H1 (cell line): Measurements from ENCODE around the gene DGCR8. TPM values are rescaled to one million over a fixed set of nuclear protein-coding genes. Genes with fewer than 3 reads are reported as not detected.

Experiments used
- CTCF ChIA-PET: fragments of 300-600 bp; sonication (Branson Sonifier 250); formaldehyde crosslinking; loops from one replicate; lab custom pipeline; 2021; ENCODE audit not compliant: partially characterized antibody; lab: Charles Lee
- POLR2A ChIA-PET: fragments of 300-600 bp; sonication (Branson Sonifier 250); formaldehyde crosslinking; loops from one replicate; lab custom pipeline; 2021; ENCODE audit warnings: inconsistent platforms; ENCODE audit not compliant: partially characterized antibody; lab: Charles Lee
- DNase-seq, 2 experiments: peaks; one replicate each; pipeline versions ENCODE4 v3.0.0 to v3.0.0-alpha.2; 2010 to 2022; ENCODE audit warnings: low spot score in 2 of 2, low read depth in 1 of 2, mixed read lengths in 1 of 2
- FAIRE-seq: peaks from 2 replicates; lab custom pipeline; 2011; peaks lifted over from hg19 to GRCh38; lab: Jason Lieb, UNC
- H2AFZ ChIP-seq: 2 replicates; pipeline ENCODE4 v1.8.1; 2012; ENCODE audit warnings: low read length, inconsistent platforms
- H2AK5ac ChIP-seq: 2 replicates; pipeline ENCODE4 v1.6.1; 2013; ENCODE audit warnings: low read depth, low read length
- H2BK120ac ChIP-seq: replicated peaks from 2 replicates; pipeline ENCODE3; 2013; ENCODE audit warnings: low read depth, low read length, inconsistent platforms
- H2BK12ac ChIP-seq: 2 replicates; pipeline ENCODE4 v1.6.1; 2013; ENCODE audit warnings: low read depth, low read length
- H2BK15ac ChIP-seq: 2 replicates; pipeline ENCODE4 v1.6.1; 2013; ENCODE audit warnings: low read length
- H2BK20ac ChIP-seq: 2 replicates; pipeline ENCODE4 v1.6.1; 2013; ENCODE audit warnings: low read length
- H2BK5ac ChIP-seq: 2 replicates; pipeline ENCODE4 v1.6.1; 2013; ENCODE audit warnings: low read depth, low read length
- H3K14ac ChIP-seq: 2 replicates; pipeline ENCODE4 v1.6.1; 2013; ENCODE audit warnings: inconsistent platforms; ENCODE audit not compliant: insufficient read length
- H3K18ac ChIP-seq: 2 replicates; pipeline ENCODE4 v1.6.1; 2013; ENCODE audit warnings: low read length; ENCODE audit errors: extremely low read depth
- H3K23ac ChIP-seq: 2 replicates; pipeline ENCODE4 v1.6.1; 2013; ENCODE audit warnings: inconsistent platforms; ENCODE audit not compliant: insufficient read length
- H3K23me2 ChIP-seq: 2 replicates; pipeline ENCODE4 v1.6.1; 2013; ENCODE audit warnings: low read depth, low read length
- H3K27ac ChIP-seq: 2 replicates; pipeline ENCODE4 v1.6.1; 2011; ENCODE audit warnings: low read depth, low read length, inconsistent platforms
- H3K27me3 ChIP-seq, 4 experiments: replicated peaks in 1 of 4; 1 replicate in 1 of 4; 2 replicates in 3 of 4; pipeline versions ENCODE4 v1.6.1 to v1.8.1; 2011 to 2013; ENCODE audit warnings: low read length in 3 of 4, mild to moderate bottlenecking in 3 of 4, inconsistent platforms in 2 of 4, mixed read lengths in 2 of 4, moderate library complexity in 1 of 4; ENCODE audit not compliant: control insufficient read depth in 3 of 4, insufficient read depth in 3 of 4; ENCODE audit errors: extremely low read depth in 1 of 4
- H3K36me3 ChIP-seq, 4 experiments: 2 replicates each; pipeline versions ENCODE4 v1.6.1 to v1.8.1; 2011 to 2013; ENCODE audit warnings: mild to moderate bottlenecking in 4 of 4, low read length in 3 of 4, moderate library complexity in 2 of 4, control low read depth in 1 of 4, inconsistent platforms in 1 of 4; ENCODE audit not compliant: insufficient read depth in 4 of 4, control insufficient read depth in 2 of 4
- H3K4ac ChIP-seq: replicated peaks from 2 replicates; pipeline ENCODE3; 2013; ENCODE audit warnings: low read length, low read depth, mixed read lengths, inconsistent platforms; ENCODE audit not compliant: insufficient read length
- H3K4me1 ChIP-seq, 4 experiments: replicated peaks in 1 of 4; 1 replicate in 1 of 4; 2 replicates in 3 of 4; pipeline versions ENCODE4 v1.6.1 to v1.8.1; 2011 to 2013; ENCODE audit warnings: low read length in 3 of 4, inconsistent platforms in 2 of 4, mixed read lengths in 1 of 4; ENCODE audit not compliant: insufficient read depth in 4 of 4, control insufficient read depth in 3 of 4
- H3K4me2 ChIP-seq, 2 experiments: 2 replicates each; pipeline versions ENCODE4 v1.6.1 to v1.8.1; 2011 to 2013; ENCODE audit warnings: low read depth in 2 of 2, low read length in 2 of 2, control low read depth in 1 of 2, inconsistent platforms in 1 of 2, mild to moderate bottlenecking in 1 of 2; ENCODE audit not compliant: insufficient read depth in 1 of 2
- H3K4me3 ChIP-seq, 4 experiments: fragments of 200-600, 300-600 bp in 1 of 4; sonication (generic), shearing (Covaris generic), sonication (Bioruptor Twin) in 1 of 4; 2 replicates each; pipeline versions ENCODE4 v1.5.1 to v1.8.1; 2011 to 2016; ENCODE audit warnings: low read length in 4 of 4, low read depth in 3 of 4, control low read depth in 2 of 4, inconsistent platforms in 2 of 4, mild to moderate bottlenecking in 2 of 4, mixed read lengths in 1 of 4, moderate library complexity in 1 of 4; ENCODE audit not compliant: insufficient read depth in 2 of 4; ENCODE audit errors: extremely low read depth in 1 of 4
- H3K56ac ChIP-seq: replicated peaks from 2 replicates; pipeline ENCODE3; 2013; ENCODE audit warnings: low read depth, mild to moderate bottlenecking, mixed read lengths, low read length, inconsistent platforms; ENCODE audit not compliant: insufficient read length
- H3K79me1 ChIP-seq: 2 replicates; pipeline ENCODE4 v1.6.1; 2013; ENCODE audit warnings: low read depth, low read length, control low read depth
- H3K79me2 ChIP-seq, 2 experiments: 2 replicates each; pipeline versions ENCODE4 v1.6.1 to v1.8.1; 2012 to 2013; ENCODE audit warnings: low read length in 2 of 2, mild to moderate bottlenecking in 2 of 2, inconsistent platforms in 1 of 2; ENCODE audit not compliant: insufficient read depth in 2 of 2, control insufficient read depth in 1 of 2
- H3K9ac ChIP-seq, 4 experiments: replicated peaks in 1 of 4; 1 replicate in 1 of 4; 2 replicates in 3 of 4; pipeline versions ENCODE4 v1.6.1 to v1.8.1; 2011 to 2013; ENCODE audit warnings: low read depth in 3 of 4, low read length in 3 of 4, control low read depth in 2 of 4, mild to moderate bottlenecking in 2 of 4, moderate library complexity in 2 of 4, inconsistent platforms in 1 of 4; ENCODE audit errors: extremely low read depth in 1 of 4
- H3K9me3 ChIP-seq, 2 experiments: 2 replicates each; pipeline versions ENCODE4 v1.6.1 to v1.8.1; 2012 to 2013; ENCODE audit warnings: mild to moderate bottlenecking in 2 of 2, moderate library complexity in 2 of 2, control low read depth in 1 of 2, inconsistent platforms in 1 of 2, low read depth in 1 of 2, low read length in 1 of 2, mixed read lengths in 1 of 2; ENCODE audit not compliant: insufficient read depth in 2 of 2
- H4K20me1 ChIP-seq, 2 experiments: replicated peaks in 1 of 2; 2 replicates each; pipeline versions ENCODE3 to v1.8.1; 2011 to 2013; ENCODE audit warnings: inconsistent platforms in 2 of 2, low read length in 2 of 2, mild to moderate bottlenecking in 1 of 2; ENCODE audit not compliant: insufficient read depth in 2 of 2, control insufficient read depth in 1 of 2
- H4K5ac ChIP-seq: 2 replicates; pipeline ENCODE4 v1.6.1; 2013; ENCODE audit warnings: low read length, low read depth, mixed read lengths, inconsistent platforms; ENCODE audit not compliant: insufficient read length
- H4K8ac ChIP-seq: 2 replicates; pipeline ENCODE4 v1.8.0; 2013; ENCODE audit warnings: mild to moderate bottlenecking, moderate library complexity, low read length, inconsistent platforms; ENCODE audit not compliant: insufficient read depth; ENCODE audit errors: extremely low read depth
- H4K91ac ChIP-seq: replicated peaks from 2 replicates; pipeline ENCODE3; 2013; ENCODE audit warnings: low read length, mixed read lengths, inconsistent platforms; ENCODE audit not compliant: insufficient read length
- ASH2L ChIP-seq: fragments of 200-600, 300-600 bp; sonication (generic); IDR thresholded peaks from one replicate; pipeline ENCODE4 v1.7.1; 2017; ENCODE audit warnings: low read length
- BCL11A ChIP-seq, 2 experiments: IDR thresholded peaks; one replicate each; pipeline ENCODE4 v1.6.1; 2011; ENCODE audit warnings: low read depth in 2 of 2, low read length in 2 of 2, mild to moderate bottlenecking in 2 of 2
- CBX5 ChIP-seq: fragments of 300-800, 300-1000 bp; sonication (generic); IDR thresholded peaks from 2 replicates; pipeline ENCODE4 v1.7.1; 2016; ENCODE audit warnings: antibody characterized with exemption, low read length, low read depth
- CEBPB ChIP-seq: IDR thresholded peaks from 2 replicates; pipeline ENCODE4 v1.6.1; 2012; ENCODE audit warnings: low read depth, low read length
- E2F6 ChIP-seq: IDR thresholded peaks from 2 replicates; pipeline ENCODE4 v1.6.1; 2012; ENCODE audit warnings: inconsistent platforms
- EP300 ChIP-seq, 2 experiments: IDR thresholded peaks; 1 replicate in 1 of 2; 2 replicates in 1 of 2; pipeline ENCODE4 v1.6.1; 2011 to 2012; ENCODE audit warnings: low read depth in 2 of 2, low read length in 2 of 2, mild to moderate bottlenecking in 2 of 2, borderline replicate concordance in 1 of 2, inconsistent platforms in 1 of 2, moderate library complexity in 1 of 2
- HDAC2 ChIP-seq, 2 experiments: fragments of 300-600 bp in 1 of 2; sonication (generic) in 1 of 2; IDR thresholded peaks; 2 replicates each; pipeline ENCODE4 v1.6.1; 2011 to 2012; ENCODE audit warnings: low read depth in 2 of 2, low read length in 2 of 2, mild to moderate bottlenecking in 2 of 2, moderate library complexity in 2 of 2, borderline replicate concordance in 1 of 2, inconsistent platforms in 1 of 2
- MAFK ChIP-seq: IDR thresholded peaks from 2 replicates; pipeline ENCODE4 v1.6.1; 2012; ENCODE audit warnings: low read depth, mild to moderate bottlenecking, improper control_type of control experiment, low read length
- NRF1 ChIP-seq: IDR thresholded peaks from 2 replicates; pipeline ENCODE4 v1.6.1; 2011; ENCODE audit warnings: mild to moderate bottlenecking, low read depth, low read length, improper control_type of control experiment
- POLR2A ChIP-seq, 2 experiments: IDR thresholded peaks; 1 replicate in 1 of 2; 2 replicates in 1 of 2; pipeline ENCODE4 v1.6.1; 2011; ENCODE audit warnings: low read depth in 2 of 2, low read length in 2 of 2, mild to moderate bottlenecking in 2 of 2; ENCODE audit errors: control extremely low read depth in 1 of 2
- RBBP5 ChIP-seq: IDR thresholded peaks from 2 replicates; pipeline ENCODE4 v1.7.1; 2012; ENCODE audit warnings: low read depth, mild to moderate bottlenecking, inconsistent platforms, low read length, moderate library complexity, borderline replicate concordance
- SIRT6 ChIP-seq: IDR thresholded peaks from one replicate; pipeline ENCODE4 v1.7.1; 2012; ENCODE audit warnings: low read length, inconsistent platforms
- SP1 ChIP-seq: IDR thresholded peaks from 2 replicates; pipeline ENCODE4 v1.6.1; 2011; ENCODE audit warnings: low read depth, low read length
- YY1 ChIP-seq: IDR thresholded peaks from 2 replicates; pipeline ENCODE4 v1.6.1; 2011; ENCODE audit warnings: low read depth, mild to moderate bottlenecking, low read length
- WGBS, 2 experiments: shearing (Covaris generic) in 1 of 2; methylation state at CpG; one replicate each; pipeline versions ENCODE4 v1.1.6 to v1.1.7; 2013 to 2015; ENCODE audit warnings: low lambda C conversion rate in 2 of 2, mixed read lengths in 2 of 2, inconsistent platforms in 1 of 2, low coverage in 1 of 2, missing lambda C conversion rate in 1 of 2; ENCODE audit not compliant: insufficient replicate concordance in 2 of 2, insufficient coverage in 1 of 2, insufficient read length in 1 of 2; ENCODE audit errors: extremely low coverage in 1 of 2, missing lambda C conversion rate in 1 of 2; 5-methylcytosine and 5-hydroxymethylcytosine counted together
- polyA plus RNA-seq, 7 experiments: library from polyadenylated mRNA; depleted of rRNA in 3 of 7; stranded (reverse) in 5 of 7; unstranded in 2 of 7; fragments of >200 nt in 5 of 7; fragments of 200-250 nt in 2 of 7; gene quantifications; 1 replicate in 5 of 7; 2 replicates in 1 of 7; 4 replicates in 1 of 7; pipeline versions ENCODE4 v1.2.1 to v1.2.3, GENCODE V29; 2011 to 2013; ENCODE audit warnings: missing spikeins in 2 of 7, mixed read lengths in 2 of 7
- total RNA-seq: library from RNA; stranded (reverse); fragmentation: NEBNext Ultra II Directional; extraction: Animal tissue kit (Norgen Biotek cat#: 25700); gene quantifications from 2 replicates; pipeline ENCODE4 v1.2.1, GENCODE V29; 2021

The DGCR8 gene
- total and polyA plus RNA-seq, 2 of the 8 experiments (the other 6 are each of a cell fraction or from before 2014, with no cell fraction given), result 23.7 to 43.7 TPM

GRCh38 chr22:20140521-20140964, 60.5 kb downstream of the DGCR8 start:
- Histone ChIP-seq H3K27me3 (no peaks in the 10 kb centered on the region), H2BK5ac (no peak overlapping the region; the same call in 1 of the 2 replicates), H3K9ac (no peak overlapping the region), H3K79me2 (peaks cover 0 to 12% of the 10 kb centered on the region in 2 experiments; a peak in 3 of 4 replicates), H2AFZ (no peak overlapping the region), H2BK12ac (no peak overlapping the region), H3K36me3 (peaks cover 0 to 6% (median 2%) of the 10 kb centered on the region in 4 experiments; a peak in 1 of 8 replicates), H4K8ac (no peak overlapping the region), H4K20me1 (peaks cover 11 to 31% of the 10 kb centered on the region in 2 experiments), H3K23me2 (no peaks in the 10 kb centered on the region), H2BK20ac (no peak overlapping the region), H4K91ac (no peak overlapping the region), H3K27ac (no peak overlapping the region), H2BK120ac (no peak overlapping the region), H2AK5ac (no peak overlapping the region), H3K18ac (no peak overlapping the region), H3K4me1 (no peaks in the 10 kb centered on the region), H3K56ac (no peak overlapping the region), H3K9me3 (no peaks in the 10 kb centered on the region), H3K14ac (no peak overlapping the region), H3K23ac (no peak overlapping the region), H4K5ac (no peak overlapping the region), H3K79me1 (peaks cover 18% of the 10 kb centered on the region), H3K4me3 (no peak overlapping the region), H3K4me2 (no peak overlapping the region), H3K4ac (no peak overlapping the region), H2BK15ac (no peak overlapping the region)
- CTCF ChIA-PET, result interaction anchor here (1.2 kb wide), 1 partner anchor 14 kb away, joined by 4 read pairs; no protein-coding TSS in a partner anchor
- POLR2A ChIA-PET, result interaction anchor here (1.2 to 10.1 kb wide), 2 partner anchors 13 to 22 kb away, joined by 5 to 104 read pairs; no protein-coding TSS in a partner anchor
- FAIRE-seq (no peak), DNase-seq (no peak)
- WGBS, 2 experiments, result 91% methylated on average over 17 of the region's 17 CpGs; no CpG with 5 or more reads in 1 of the 2 experiments
- TF ChIP-seq NRF1 (no peak), SP1 (no peak), MAFK (no peak), YY1 (no peak), CBX5 (no peak), CEBPB (no peak), BCL11A (IDR thresholded peaks at IDR 0.05; ENCODE audit: low read depth in 2 of 2, low read length in 2 of 2) (no peak), POLR2A (IDR thresholded peaks at IDR 0.05; ENCODE audit: control extremely low read depth in 1 of 2, low read depth in 2 of 2, low read length in 2 of 2) (no peak), ASH2L (no peak), HDAC2 (IDR thresholded peaks at IDR 0.05; ENCODE audit: borderline replicate concordance in 1 of 2, low read depth in 2 of 2, low read length in 2 of 2) (no peak), E2F6 (no peak), EP300 (IDR thresholded peaks at IDR 0.05; ENCODE audit: borderline replicate concordance in 1 of 2, low read depth in 2 of 2, low read length in 2 of 2) (no peak), RBBP5 (no peak), SIRT6 (no peak)
